ENCODE measurements around the gene SLC27A5.

DNA sequence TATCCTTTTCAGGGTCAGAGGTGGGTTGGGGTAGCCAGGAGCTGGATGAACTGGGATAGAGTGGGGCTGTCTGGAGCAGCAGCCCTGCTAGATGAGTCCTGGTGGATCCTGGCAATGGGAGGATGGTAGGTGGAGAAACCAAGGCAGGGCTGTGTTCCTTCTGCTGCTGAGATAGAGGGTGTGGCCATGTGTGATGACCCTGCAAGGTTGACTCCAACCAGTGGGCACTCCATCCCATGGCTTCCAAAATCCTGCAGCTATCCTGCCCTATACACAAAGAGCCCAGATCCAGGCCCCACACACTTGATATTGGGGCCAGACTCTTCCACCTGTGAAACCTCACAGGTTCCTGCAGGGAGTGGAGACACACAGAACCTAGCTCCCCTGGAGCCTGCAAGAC lies 38.0 kb downstream of the SLC27A5 start:
- TF ChIP-seq, protein P1, sequence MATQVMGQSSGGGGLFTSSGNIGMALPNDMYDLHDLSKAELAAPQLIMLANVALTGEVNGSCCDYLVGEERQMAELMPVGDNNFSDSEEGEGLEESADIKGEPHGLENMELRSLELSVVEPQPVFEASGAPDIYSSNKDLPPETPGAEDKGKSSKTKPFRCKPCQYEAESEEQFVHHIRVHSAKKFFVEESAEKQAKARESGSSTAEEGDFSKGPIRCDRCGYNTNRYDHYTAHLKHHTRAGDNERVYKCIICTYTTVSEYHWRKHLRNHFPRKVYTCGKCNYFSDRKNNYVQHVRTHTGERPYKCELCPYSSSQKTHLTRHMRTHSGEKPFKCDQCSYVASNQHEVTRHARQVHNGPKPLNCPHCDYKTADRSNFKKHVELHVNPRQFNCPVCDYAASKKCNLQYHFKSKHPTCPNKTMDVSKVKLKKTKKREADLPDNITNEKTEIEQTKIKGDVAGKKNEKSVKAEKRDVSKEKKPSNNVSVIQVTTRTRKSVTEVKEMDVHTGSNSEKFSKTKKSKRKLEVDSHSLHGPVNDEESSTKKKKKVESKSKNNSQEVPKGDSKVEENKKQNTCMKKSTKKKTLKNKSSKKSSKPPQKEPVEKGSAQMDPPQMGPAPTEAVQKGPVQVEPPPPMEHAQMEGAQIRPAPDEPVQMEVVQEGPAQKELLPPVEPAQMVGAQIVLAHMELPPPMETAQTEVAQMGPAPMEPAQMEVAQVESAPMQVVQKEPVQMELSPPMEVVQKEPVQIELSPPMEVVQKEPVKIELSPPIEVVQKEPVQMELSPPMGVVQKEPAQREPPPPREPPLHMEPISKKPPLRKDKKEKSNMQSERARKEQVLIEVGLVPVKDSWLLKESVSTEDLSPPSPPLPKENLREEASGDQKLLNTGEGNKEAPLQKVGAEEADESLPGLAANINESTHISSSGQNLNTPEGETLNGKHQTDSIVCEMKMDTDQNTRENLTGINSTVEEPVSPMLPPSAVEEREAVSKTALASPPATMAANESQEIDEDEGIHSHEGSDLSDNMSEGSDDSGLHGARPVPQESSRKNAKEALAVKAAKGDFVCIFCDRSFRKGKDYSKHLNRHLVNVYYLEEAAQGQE (IDR thresholded peaks at IDR 0.05; ENCODE audit: unreplicated experiment), result no peak
- TF ChIP-seq POLR2AphosphoS5 (IDR thresholded peaks at IDR 0.05; ENCODE audit: low read depth) (no peak), CTCF (conservative IDR thresholded peaks at IDR 0.05; ENCODE audit: low read depth in 2 of 2) (no peak)

Measured in GM23338 (cell line).